ENCODE data around the gene COMMD4.

DNA sequence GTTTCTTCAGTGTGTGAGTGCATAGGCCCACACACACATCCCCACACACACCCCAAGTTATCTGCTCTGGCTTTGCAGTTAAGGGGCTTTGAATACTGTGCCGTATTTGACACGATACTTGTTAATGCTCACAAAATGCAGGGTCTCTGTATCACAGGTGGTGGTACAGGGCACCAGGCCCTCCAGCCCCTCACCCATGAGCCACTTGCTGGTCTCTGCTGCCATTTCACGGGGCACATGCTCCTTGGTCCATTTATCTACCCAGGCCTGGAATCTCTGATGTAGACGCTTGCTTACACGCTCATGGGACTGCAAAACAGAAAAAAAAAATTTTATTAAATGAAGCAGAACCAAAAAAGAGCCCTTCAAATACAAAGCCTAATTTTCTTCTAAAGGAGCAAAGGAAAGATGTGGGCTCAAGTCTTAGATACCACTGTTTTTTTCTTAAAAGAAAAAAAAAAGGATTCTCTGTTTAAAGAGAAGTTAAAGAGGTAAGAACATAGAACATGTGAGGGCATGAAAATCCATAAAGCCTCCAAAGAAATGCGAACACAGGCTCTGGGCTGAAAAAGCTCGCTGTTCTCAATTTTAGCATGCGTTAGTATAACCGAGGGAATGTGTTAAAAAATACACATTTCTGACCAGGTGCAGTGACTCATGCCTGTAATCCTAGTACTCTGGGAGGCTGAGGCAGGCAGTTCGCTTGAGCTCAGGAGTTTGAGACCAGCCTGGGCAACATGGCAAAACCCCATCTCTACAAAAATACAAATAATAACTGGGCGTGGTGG, 36.2 kb downstream of the COMMD4 start:
- TF ChIP-seq EZH2 (IDR thresholded peaks at IDR 0.05): no peak
- TF ChIP-seq, protein P1, sequence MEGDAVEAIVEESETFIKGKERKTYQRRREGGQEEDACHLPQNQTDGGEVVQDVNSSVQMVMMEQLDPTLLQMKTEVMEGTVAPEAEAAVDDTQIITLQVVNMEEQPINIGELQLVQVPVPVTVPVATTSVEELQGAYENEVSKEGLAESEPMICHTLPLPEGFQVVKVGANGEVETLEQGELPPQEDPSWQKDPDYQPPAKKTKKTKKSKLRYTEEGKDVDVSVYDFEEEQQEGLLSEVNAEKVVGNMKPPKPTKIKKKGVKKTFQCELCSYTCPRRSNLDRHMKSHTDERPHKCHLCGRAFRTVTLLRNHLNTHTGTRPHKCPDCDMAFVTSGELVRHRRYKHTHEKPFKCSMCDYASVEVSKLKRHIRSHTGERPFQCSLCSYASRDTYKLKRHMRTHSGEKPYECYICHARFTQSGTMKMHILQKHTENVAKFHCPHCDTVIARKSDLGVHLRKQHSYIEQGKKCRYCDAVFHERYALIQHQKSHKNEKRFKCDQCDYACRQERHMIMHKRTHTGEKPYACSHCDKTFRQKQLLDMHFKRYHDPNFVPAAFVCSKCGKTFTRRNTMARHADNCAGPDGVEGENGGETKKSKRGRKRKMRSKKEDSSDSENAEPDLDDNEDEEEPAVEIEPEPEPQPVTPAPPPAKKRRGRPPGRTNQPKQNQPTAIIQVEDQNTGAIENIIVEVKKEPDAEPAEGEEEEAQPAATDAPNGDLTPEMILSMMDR (IDR thresholded peaks at IDR 0.05): no peak

All from neural progenitor cell (in vitro differentiated cells).